ENCODE data around the gene KCNH1.

GRCh38 chr1:210750468-210750867 lies 383.5 kb downstream of the KCNH1 start:
- TF ChIP-seq, protein P1, sequence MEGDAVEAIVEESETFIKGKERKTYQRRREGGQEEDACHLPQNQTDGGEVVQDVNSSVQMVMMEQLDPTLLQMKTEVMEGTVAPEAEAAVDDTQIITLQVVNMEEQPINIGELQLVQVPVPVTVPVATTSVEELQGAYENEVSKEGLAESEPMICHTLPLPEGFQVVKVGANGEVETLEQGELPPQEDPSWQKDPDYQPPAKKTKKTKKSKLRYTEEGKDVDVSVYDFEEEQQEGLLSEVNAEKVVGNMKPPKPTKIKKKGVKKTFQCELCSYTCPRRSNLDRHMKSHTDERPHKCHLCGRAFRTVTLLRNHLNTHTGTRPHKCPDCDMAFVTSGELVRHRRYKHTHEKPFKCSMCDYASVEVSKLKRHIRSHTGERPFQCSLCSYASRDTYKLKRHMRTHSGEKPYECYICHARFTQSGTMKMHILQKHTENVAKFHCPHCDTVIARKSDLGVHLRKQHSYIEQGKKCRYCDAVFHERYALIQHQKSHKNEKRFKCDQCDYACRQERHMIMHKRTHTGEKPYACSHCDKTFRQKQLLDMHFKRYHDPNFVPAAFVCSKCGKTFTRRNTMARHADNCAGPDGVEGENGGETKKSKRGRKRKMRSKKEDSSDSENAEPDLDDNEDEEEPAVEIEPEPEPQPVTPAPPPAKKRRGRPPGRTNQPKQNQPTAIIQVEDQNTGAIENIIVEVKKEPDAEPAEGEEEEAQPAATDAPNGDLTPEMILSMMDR (IDR thresholded peaks at IDR 0.05 in 8 of 11, conservative IDR thresholded peaks at IDR 0.05 in 3 of 11), result no peak
- no peak for TF ChIP-seq POLR2AphosphoS5 (IDR thresholded peaks at IDR 0.05)
